Measurements from ENCODE around the gene FAM222B.

- no peak for TF ChIP-seq EZH2 (IDR thresholded peaks at IDR 0.05; ENCODE audit: borderline replicate concordance, low read length)
- no peak for TF ChIP-seq CTCF (conservative IDR thresholded peaks at IDR 0.05 in 1 of 2, IDR thresholded peaks at IDR 0.05 in 1 of 2; ENCODE audit: extremely low read depth in 1 of 2, insufficient read depth in 1 of 2, low read depth in 1 of 2, low read length in 2 of 2)
Measured at GRCh38 chr17:28828294-28829040, 14.1 kb downstream of the FAM222B start.

Data from mammary epithelial cell (primary cell).